UCSD-AML1 (cell line): Measurements from ENCODE around the gene NPDC1.

ENCODE experiments used
- DNase-seq: peaks from one replicate; lab custom pipeline; 2025; ENCODE audit not compliant: unreplicated experiment; lab: John Stamatoyannopoulos, UW

The NPDC1 gene

GRCh38 chr9:137046088-137046787, at the start of gene NPDC1:
TSS of gene NPDC1 (minus strand) at chr9:137046177. CDS start at chr9:137045989, 188 bp downstream.
- peak; percentile 84 for DNase-seq

- DNase-seq, result no peak
Measured at GRCh38 chr9:137089232-137089947, 43.4 kb upstream of the NPDC1 start.

DNA sequence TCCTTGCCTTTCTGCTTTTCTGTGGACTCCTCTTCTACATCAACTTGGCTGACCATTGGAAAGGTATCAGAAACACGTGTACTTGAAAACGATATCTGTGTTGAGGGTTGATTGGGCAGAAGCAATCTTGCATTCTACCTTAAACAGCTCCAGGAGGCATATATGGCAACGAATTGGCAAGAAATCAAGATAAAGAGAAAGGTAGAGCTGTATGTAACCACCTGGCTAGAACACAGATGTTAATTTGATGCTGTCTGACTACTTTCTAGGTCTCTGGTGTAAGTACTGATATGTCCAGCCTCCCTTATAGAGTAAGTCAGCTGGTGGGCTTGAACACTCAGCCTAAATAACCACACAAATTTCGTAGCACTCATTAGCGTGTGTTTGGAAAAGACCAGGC, 42.1 kb upstream of the NPDC1 start:
- DNase-seq, result no peak

DNA sequence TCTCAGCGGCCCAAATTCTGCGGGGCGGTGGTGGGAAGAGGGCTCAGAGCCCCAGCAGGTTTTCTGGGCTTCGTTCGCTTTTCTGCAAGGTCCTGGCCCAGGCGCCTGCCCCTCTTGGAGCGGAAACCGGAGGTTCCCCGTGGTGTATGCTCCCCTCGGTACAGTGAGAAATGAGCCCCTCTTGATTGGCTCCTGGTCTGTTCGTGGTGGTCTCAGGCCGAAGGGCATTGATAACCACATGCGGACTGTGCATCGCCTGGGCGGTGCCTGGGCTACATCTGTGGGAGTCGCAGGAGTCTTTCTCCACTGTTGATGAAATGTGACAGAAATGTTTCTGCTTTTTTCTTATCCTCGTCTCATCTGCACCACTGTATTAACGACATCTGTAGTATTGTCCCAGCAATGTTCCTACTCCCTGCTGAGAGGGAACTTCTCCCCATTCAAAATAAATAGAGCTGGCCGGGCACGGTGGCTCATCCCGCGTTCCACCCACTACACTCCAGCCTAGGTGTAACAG, 41.5 kb upstream of the NPDC1 start:
- DNase-seq, result peak; percentile 44

DNA sequence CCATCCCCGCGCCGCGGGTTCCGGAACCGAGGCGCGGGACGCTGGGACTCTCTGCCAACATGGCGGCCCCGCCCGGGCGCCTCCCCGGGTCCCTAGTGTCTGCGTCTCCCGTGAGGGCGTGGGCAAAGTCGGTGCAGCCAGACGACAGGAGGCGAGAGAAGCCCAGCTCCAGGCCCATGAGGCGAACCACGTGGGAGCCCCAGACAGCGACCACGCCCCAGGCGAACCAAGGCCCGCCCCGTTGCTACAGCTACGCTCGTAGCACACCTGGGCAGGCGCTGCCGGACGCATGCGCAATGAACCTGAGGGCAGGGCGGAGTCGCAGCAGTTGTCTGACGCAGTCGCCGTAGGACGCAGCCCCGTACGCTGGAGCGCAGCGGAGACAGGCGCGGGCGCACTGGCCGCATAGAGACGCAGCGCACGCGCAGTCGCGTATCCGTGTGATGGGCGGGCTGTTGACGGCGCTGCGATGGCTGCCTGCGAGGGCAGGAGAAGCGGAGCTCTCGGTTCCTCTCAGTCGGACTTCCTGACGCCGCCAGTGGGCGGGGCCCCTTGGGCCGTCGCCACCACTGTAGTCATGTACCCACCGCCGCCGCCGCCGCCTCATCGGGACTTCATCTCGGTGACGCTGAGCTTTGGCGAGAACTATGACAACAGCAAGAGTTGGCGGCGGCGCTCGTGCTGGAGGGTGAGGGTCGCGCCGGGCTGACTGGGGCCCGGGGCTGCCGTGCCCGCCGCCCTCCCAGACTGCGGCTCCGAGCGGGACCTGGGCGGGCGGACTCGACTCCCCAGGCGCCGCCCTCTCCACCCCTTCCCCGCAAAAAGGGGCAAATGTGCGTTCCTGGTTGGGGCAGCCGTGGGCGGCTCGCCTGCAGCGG, 40.8 kb upstream of the NPDC1 start, which contains the start of gene MAN1B1:
Gene MAN1B1 (plus strand): TSS at position 455 of the 878 bp plus-strand sequence. CDS start 15 bp downstream, at position 470.
- DNase-seq, result peak; percentile 100

GRCh38 chr9:137085920-137086530, 40.0 kb upstream of the NPDC1 start:
- DNase-seq, result peak; percentile 54

- DNase-seq, result no peak
Measured at GRCh38 chr9:137084526-137084925, 38.5 kb upstream of the NPDC1 start.

GRCh38 chr9:137083394-137084004, 37.5 kb upstream of the NPDC1 start:
- DNase-seq, result no peak

- no peak for DNase-seq
Measured at GRCh38 chr9:137082925-137083290, 36.9 kb upstream of the NPDC1 start.

DNA sequence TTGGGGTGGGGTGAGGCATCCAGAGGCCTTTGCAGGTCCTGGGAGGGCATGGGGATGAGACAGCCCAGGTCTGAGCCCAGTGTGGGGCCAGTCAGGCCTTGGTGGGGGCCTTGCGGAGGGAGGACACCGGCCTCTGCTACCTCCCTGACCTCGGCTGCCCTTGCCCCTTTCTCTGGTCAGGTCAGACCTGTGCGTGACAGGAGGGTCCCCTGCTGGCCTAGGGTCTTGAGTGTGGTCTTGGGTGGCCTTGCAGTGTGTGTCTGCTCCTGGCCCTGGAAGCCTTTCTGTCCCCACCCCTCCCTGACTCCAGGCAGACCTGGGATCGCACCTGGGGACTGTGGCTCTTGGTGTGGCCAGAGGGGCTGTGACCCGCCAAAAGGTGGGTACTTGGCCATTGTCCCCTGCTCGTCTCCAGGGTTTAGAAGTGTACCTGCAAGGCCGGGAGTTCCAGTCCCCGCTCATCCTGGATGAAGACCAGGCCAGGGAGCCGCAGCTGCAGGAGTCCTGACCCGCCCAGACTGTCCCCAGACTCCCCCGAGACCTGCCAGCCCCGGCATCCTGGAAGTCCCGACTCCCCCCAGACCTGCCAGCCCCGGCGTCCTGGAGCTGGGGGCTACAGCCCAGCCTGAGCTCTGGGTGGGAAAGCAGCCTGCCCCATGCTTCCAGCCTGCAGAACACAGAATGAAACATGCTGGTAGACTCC, 36.4 kb upstream of the NPDC1 start:
- no peak for DNase-seq

DNA sequence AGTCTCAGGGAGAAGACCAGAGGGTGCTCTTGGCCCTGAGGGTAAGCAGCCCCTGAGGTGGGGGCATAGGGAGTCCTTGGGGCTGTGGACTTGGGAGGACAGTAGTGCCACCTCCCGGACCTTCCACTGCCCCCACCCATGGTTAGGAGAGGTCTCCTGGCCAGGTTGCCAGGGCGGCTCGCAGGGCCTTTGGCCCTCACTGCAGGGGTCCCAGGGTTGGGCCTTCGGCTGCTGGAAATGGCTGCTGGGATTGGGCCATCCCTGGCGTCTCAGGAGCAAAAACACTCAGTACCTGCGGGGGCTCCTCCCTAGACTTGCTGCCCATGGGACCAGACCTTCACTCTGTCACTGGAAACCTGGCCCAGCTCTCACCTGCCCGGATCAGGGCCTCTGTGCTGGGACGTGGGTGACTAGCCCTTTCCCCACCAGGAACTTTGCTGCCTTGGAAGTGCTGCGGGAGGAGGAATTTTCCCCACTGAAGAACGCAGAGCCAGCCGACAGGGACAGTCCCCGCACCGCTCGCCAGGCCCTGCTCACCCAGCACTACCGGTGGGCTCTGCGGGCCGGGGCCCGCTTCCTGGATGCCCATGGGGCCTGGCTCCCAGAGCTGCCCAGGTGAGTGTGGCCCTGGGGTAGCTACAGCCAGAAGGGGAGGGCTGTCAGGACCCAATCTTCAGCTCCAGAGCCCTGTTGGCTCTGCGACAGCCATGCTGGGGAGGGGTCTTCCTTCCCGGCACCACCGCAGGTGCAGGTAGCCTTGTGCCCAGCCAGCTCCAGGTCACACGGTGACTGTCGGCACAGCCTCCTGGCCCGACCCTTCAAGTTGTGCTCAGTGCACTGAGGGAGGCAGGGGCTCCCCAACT, 34.5 kb upstream of the NPDC1 start:
- DNase-seq, result no peak

DNA sequence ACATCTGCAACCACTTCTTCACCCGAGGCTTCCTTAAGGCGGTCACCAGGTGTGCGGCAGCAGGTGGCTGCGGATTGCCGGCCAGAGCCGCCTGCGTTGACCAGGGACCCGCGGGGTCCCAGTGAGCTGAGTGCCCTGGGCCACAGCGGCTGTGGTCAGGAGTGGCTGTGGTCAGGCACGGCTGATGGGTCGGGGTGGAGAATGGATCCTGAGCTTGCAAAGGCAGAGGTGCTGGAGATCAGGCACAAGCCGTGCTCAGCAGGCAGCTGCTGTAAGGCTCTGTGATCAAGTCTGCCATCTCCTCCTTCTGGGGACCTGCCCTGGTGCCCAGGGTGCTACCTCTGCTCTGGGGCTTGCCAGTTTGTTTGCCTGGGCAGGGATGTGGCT, 33.4 kb upstream of the NPDC1 start:
- DNase-seq, result no peak

GRCh38 chr9:137078701-137079400, 32.9 kb upstream of the NPDC1 start:
- DNase-seq, result no peak

GRCh38 chr9:137077758-137078693, 32.0 kb upstream of the NPDC1 start:
- no peak for DNase-seq

DNA sequence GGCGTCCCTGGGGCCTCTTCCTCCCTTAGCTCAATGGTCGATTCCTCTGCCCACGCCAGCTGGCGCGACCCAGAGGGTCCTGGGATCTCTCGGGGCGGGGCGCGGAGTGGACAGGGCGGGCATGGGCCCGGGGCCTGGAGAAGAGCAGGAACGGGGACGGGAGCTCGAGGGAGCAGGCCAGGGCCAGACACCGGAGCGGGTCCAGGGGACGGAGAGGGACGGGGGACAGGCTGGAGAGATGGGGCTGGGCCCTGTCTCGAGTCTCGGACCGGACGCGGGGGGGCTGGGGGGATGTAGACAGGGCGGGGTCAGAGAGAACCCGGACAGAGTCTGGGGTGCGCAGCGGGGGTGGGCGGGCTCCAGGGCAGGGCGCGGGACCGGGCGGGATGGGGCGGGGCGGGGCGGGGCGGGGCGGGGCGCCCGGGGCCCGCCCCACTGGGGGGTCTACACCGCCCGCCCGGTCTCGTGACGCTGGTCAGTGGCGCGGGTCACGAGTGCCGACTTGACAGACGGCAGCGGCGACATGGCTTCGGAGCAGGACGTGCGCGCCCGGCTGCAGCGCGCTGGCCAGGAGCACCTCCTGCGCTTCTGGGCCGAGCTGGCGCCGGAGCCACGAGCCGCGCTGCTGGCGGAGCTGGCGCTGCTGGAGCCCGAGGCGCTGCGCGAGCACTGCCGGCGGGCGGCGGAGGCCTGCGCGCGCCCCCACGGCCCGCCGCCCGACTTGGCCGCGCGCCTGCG, 31.2 kb upstream of the NPDC1 start, which contains the start of gene UAP1L1:
Gene UAP1L1 (plus strand): TSS at position 508 of the 738 bp plus-strand sequence. CDS start 16 bp downstream, at position 524.
- peak; percentile 47 for DNase-seq

DNA sequence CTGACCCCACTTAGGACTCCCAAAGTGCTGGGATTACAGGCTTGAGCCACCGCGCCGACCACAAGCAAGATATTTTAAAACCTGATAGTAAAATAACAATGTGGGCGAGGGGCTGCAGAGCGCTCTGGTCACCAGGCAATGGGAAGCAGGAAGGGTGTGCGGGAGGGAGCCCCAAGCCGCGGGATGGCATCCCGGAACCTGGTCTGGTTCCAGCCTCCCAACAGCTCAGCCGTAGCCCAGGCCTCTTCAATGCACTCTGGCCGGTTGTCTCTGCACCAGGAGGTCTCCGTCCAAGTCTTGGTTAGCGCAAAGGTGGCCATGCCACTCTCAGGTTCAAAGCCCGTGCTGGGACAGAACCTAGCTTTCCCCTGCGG, 30.6 kb upstream of the NPDC1 start:
- no peak for DNase-seq
